ACC112 (cell line): ENCODE results near the gene NRP1.
A peak's percentile ranks its signal among the peaks of the same experiment; 100 is the strongest.

Source experiments
- H2AFZ ChIP-seq: fragments of 200-600 bp; sonication (generic); one replicate; pipeline ENCODE4 v1.6.0; 2017; ENCODE audit warnings: antibody characterized with exemption, low read length; ENCODE audit not compliant: unreplicated experiment
- H3K27ac ChIP-seq: fragments of 200-600 bp; sonication (generic); 2 replicates; pipeline ENCODE4 v1.5.1; 2014; ENCODE audit warnings: low read depth, mild to moderate bottlenecking, antibody characterized with exemption, low read length, moderate library complexity
- H3K27me3 ChIP-seq: fragments of 200-600 bp; sonication (generic); 2 replicates; pipeline ENCODE4 v1.6.1; 2014; ENCODE audit warnings: mild to moderate bottlenecking, antibody characterized with exemption, low read length, moderate library complexity, mixed read lengths; ENCODE audit not compliant: insufficient read depth
- H3K36me3 ChIP-seq: fragments of 200-600 bp; sonication (generic); 2 replicates; pipeline ENCODE4 v1.6.1; 2016; ENCODE audit warnings: mild to moderate bottlenecking, antibody characterized with exemption, low read length, moderate library complexity, mixed read lengths; ENCODE audit not compliant: insufficient read depth
- H3K4me1 ChIP-seq: fragments of 200-600 bp; sonication (generic); one replicate; pipeline ENCODE4 v1.6.1; 2016; ENCODE audit warnings: low read length, mixed read lengths; ENCODE audit not compliant: insufficient read depth, unreplicated experiment, control insufficient read depth
- H3K4me3 ChIP-seq: fragments of 200-600 bp; sonication (generic); 2 replicates; pipeline ENCODE4 v1.5.1; 2014; ENCODE audit warnings: mild to moderate bottlenecking, low read depth, low read length
- H3K79me2 ChIP-seq: fragments of 200-600 bp; sonication (generic); one replicate; pipeline ENCODE4 v1.6.0; 2016; ENCODE audit warnings: low read length; ENCODE audit not compliant: control insufficient read depth, unreplicated experiment, insufficient read depth

NRP1 gene

GRCh38 chr10:33370434-33370930 lies 36.0 kb upstream of the NRP1 start:
- no peak overlapping the region for H3K4me3 ChIP-seq
- H3K36me3 ChIP-seq: 0 out of 2 replicates have a peak, but pooled peaks cover 15% of the 10 kb centered on the region

GRCh38 chr10:33368086-33368485 lies 33.6 kb upstream of the NRP1 start:
- H3K4me3 ChIP-seq: no peak overlapping the region
- no peaks in the 10 kb centered on the region for H3K27me3 ChIP-seq
- H2AFZ ChIP-seq: no peak overlapping the region
- 0 out of 2 replicates have a peak, but pooled peaks cover 15% of the 10 kb centered on the region for H3K36me3 ChIP-seq
- no peaks in the 10 kb centered on the region for H3K79me2 ChIP-seq
- H3K4me1 ChIP-seq: peaks cover 44% of the 10 kb centered on the region
- H3K27ac ChIP-seq: no peak overlapping the region

More at GRCh38 chr10:33370434-33370930, 36.0 kb upstream of the NRP1 start:
- H3K79me2 ChIP-seq: no peaks in the 10 kb centered on the region
- H3K4me1 ChIP-seq: peaks cover 20% of the 10 kb centered on the region
- H3K27ac ChIP-seq: no peak overlapping the region
- H2AFZ ChIP-seq: peak overlapping the region; percentile 26
- no peaks in the 10 kb centered on the region for H3K27me3 ChIP-seq

GRCh38 chr10:33365871-33366411 lies 31.5 kb upstream of the NRP1 start:
- Histone ChIP-seq H3K36me3 (0 out of 2 replicates have a peak, but pooled peaks cover 15% of the 10 kb centered on the region), H2AFZ (peak overlapping the region; percentile 30), H3K4me3 (0 out of 2 replicates have a peak overlapping the region, but pooled peaks have one; percentile 46)

GRCh38 chr10:33365301-33365700 lies 30.8 kb upstream of the NRP1 start:
- peak overlapping the region; percentile 46 for H3K4me3 ChIP-seq
- H3K27ac ChIP-seq: peak overlapping the region; percentile 99
- H3K27me3 ChIP-seq: no peaks in the 10 kb centered on the region
- peaks cover 43% of the 10 kb centered on the region for H3K4me1 ChIP-seq
- peak overlapping the region; percentile 30 for H2AFZ ChIP-seq
- 0 out of 2 replicates have a peak, but pooled peaks cover 15% of the 10 kb centered on the region for H3K36me3 ChIP-seq
- no peaks in the 10 kb centered on the region for H3K79me2 ChIP-seq

More at GRCh38 chr10:33365871-33366411, 31.5 kb upstream of the NRP1 start:
- Histone ChIP-seq H3K27ac (peak overlapping the region; percentile 99), H3K79me2 (no peaks in the 10 kb centered on the region), H3K4me1 (peaks cover 49% of the 10 kb centered on the region), H3K27me3 (no peaks in the 10 kb centered on the region)

- H3K4me3 ChIP-seq: no peak overlapping the region
- H3K27ac ChIP-seq: peak overlapping the region; percentile 99; the same call in 1 of the 2 replicates
- H3K79me2 ChIP-seq: no peaks in the 10 kb centered on the region
- H3K4me1 ChIP-seq: peaks cover 42% of the 10 kb centered on the region
- H2AFZ ChIP-seq: peak overlapping the region; percentile 58
- H3K36me3 ChIP-seq: 0 out of 2 replicates have a peak, but pooled peaks cover 8% of the 10 kb centered on the region
- no peaks in the 10 kb centered on the region for H3K27me3 ChIP-seq
These were observed 28.6 kb upstream of the NRP1 start for GRCh38 chr10:33363106-33363505.

GRCh38 chr10:33358016-33358415 lies 23.5 kb upstream of the NRP1 start:
- Histone ChIP-seq H3K4me1 (peaks cover 11% of the 10 kb centered on the region), H3K36me3 (no peaks in the 10 kb centered on the region), H3K79me2 (no peaks in the 10 kb centered on the region), H3K4me3 (no peak overlapping the region), H2AFZ (no peak overlapping the region), H3K27me3 (no peaks in the 10 kb centered on the region), H3K27ac (no peak overlapping the region)

- no peak overlapping the region for H3K4me3 ChIP-seq
- H3K27me3 ChIP-seq: no peaks in the 10 kb centered on the region
- H3K79me2 ChIP-seq: no peaks in the 10 kb centered on the region
- no peak overlapping the region for H3K27ac ChIP-seq
- no peaks in the 10 kb centered on the region for H3K36me3 ChIP-seq
- H2AFZ ChIP-seq: no peak overlapping the region
- H3K4me1 ChIP-seq: peaks cover 19% of the 10 kb centered on the region
These were observed 20.8 kb upstream of the NRP1 start for GRCh38 chr10:33355274-33355673.

- Histone ChIP-seq H3K27me3 (no peaks in the 10 kb centered on the region), H3K4me3 (no peak overlapping the region), H3K36me3 (no peaks in the 10 kb centered on the region), H3K27ac (no peak overlapping the region), H2AFZ (no peak overlapping the region), H3K4me1 (peaks cover 28% of the 10 kb centered on the region), H3K79me2 (no peaks in the 10 kb centered on the region)
These were observed 19.4 kb upstream of the NRP1 start for GRCh38 chr10:33353853-33354252.

- H3K27ac ChIP-seq: no peak overlapping the region
- H3K4me1 ChIP-seq: peaks cover 28% of the 10 kb centered on the region
- H3K27me3 ChIP-seq: no peaks in the 10 kb centered on the region
- no peak overlapping the region for H2AFZ ChIP-seq
- H3K36me3 ChIP-seq: no peaks in the 10 kb centered on the region
- no peak overlapping the region for H3K4me3 ChIP-seq
- H3K79me2 ChIP-seq: no peaks in the 10 kb centered on the region
These were observed 18.9 kb upstream of the NRP1 start for GRCh38 chr10:33353334-33353733.

GRCh38 chr10:33352615-33353014 lies 18.1 kb upstream of the NRP1 start:
- Histone ChIP-seq H3K4me1 (peaks cover 31% of the 10 kb centered on the region), H3K79me2 (no peaks in the 10 kb centered on the region), H3K36me3 (no peaks in the 10 kb centered on the region), H2AFZ (no peak overlapping the region), H3K4me3 (no peak overlapping the region), H3K27ac (no peak overlapping the region), H3K27me3 (no peaks in the 10 kb centered on the region)

GRCh38 chr10:33352175-33352574 lies 17.7 kb upstream of the NRP1 start:
- Histone ChIP-seq H2AFZ (no peak overlapping the region), H3K4me3 (no peak overlapping the region), H3K79me2 (no peaks in the 10 kb centered on the region), H3K36me3 (no peaks in the 10 kb centered on the region), H3K4me1 (peaks cover 35% of the 10 kb centered on the region), H3K27ac (no peak overlapping the region), H3K27me3 (no peaks in the 10 kb centered on the region)
